Smooth muscle cell (in vitro differentiated cells): ENCODE data around the gene SERINC1. TPM values are rescaled to one million over a fixed set of nuclear protein-coding genes. Genes with fewer than 3 reads are reported as not detected.
A peak's percentile ranks its signal among the peaks of the same experiment; 100 is the strongest.

ENCODE experiments used
- DNase-seq: peaks from one replicate; lab custom pipeline; 2025; ENCODE audit not compliant: unreplicated experiment; lab: John Stamatoyannopoulos, UW
- H2AFZ ChIP-seq: fragments of 200-600 bp; sonication (generic); 2 replicates; pipeline ENCODE4 v1.6.0; 2016; ENCODE audit warnings: antibody characterized with exemption, low read depth, mild to moderate bottlenecking
- H3F3A ChIP-seq: fragments of 200-600 bp; sonication (generic); 2 replicates; pipeline ENCODE4 v1.6.0; 2017; ENCODE audit warnings: antibody characterized with exemption, low read depth
- H3K27ac ChIP-seq: fragments of 200-600 bp; sonication (generic); 2 replicates; pipeline ENCODE4 v1.5.1; 2016; ENCODE audit warnings: low read depth, mild to moderate bottlenecking
- H3K27me3 ChIP-seq: fragments of 200-600 bp; sonication (generic); 2 replicates; pipeline ENCODE4 v1.6.1; 2016; ENCODE audit warnings: low read depth, mild to moderate bottlenecking
- H3K36me3 ChIP-seq: fragments of 200-600 bp; sonication (generic); 2 replicates; pipeline ENCODE4 v1.5.1; 2016; ENCODE audit warnings: low read depth
- H3K4me1 ChIP-seq: fragments of 200-600 bp; sonication (generic); 2 replicates; pipeline ENCODE4 v1.5.1; 2016; ENCODE audit warnings: low read depth
- H3K4me2 ChIP-seq: fragments of 200-600 bp; sonication (generic); 2 replicates; pipeline ENCODE4 v1.6.0; 2016; ENCODE audit warnings: mild to moderate bottlenecking
- H3K4me3 ChIP-seq: fragments of 200-600 bp; sonication (generic); 2 replicates; pipeline ENCODE4 v1.5.1; 2016; ENCODE audit warnings: mild to moderate bottlenecking
- H3K79me2 ChIP-seq: fragments of 200-600 bp; sonication (generic); 2 replicates; pipeline ENCODE4 v1.6.0; 2016; ENCODE audit warnings: low read depth, mild to moderate bottlenecking
- H3K9ac ChIP-seq: fragments of 200-600 bp; sonication (generic); 2 replicates; pipeline ENCODE4 v1.6.0; 2016; ENCODE audit warnings: low read depth
- H3K9me3 ChIP-seq: fragments of 200-600 bp; sonication (generic); replicated peaks from 2 replicates; pipeline ENCODE4 v1.5.1; 2016; ENCODE audit warnings: low read depth
- H4K20me1 ChIP-seq: fragments of 200-600 bp; sonication (generic); 2 replicates; pipeline ENCODE4 v1.6.0; 2016; ENCODE audit warnings: low read depth
- CTCF ChIP-seq: fragments of 200-600 bp; sonication (generic); IDR thresholded peaks from 2 replicates; pipeline ENCODE4 v1.5.1; 2017; ENCODE audit warnings: borderline replicate concordance, mild to moderate bottlenecking, antibody characterized with exemption; ENCODE audit not compliant: insufficient read depth, poor library complexity, severe bottlenecking
- WGBS: methylation state at CpG from one replicate; pipeline ENCODE4 v1.1.7; 2016; ENCODE audit warnings: low lambda C conversion rate; 5-methylcytosine and 5-hydroxymethylcytosine counted together
- polyA plus RNA-seq: library from polyadenylated mRNA; unstranded; fragments of >200 nt; fragmentation: Nextera tagmentation; extraction: Ambion mirVana; gene quantifications from 2 replicates; pipeline ENCODE4 v1.2.1, GENCODE V29; 2016
- total RNA-seq: library from RNA; depleted of rRNA; stranded (reverse); fragments of >200 nt; gene quantifications from 2 replicates; pipeline ENCODE4 v1.2.3, GENCODE V29; 2014

The SERINC1 gene
- total and polyA plus RNA-seq, 2 experiments from 2014 or later: 144 to 233 TPM

GRCh38 chr6:122400462-122401089 lies 71.0 kb downstream of the SERINC1 start:
- Histone ChIP-seq H3K9me3 (no peaks in the 10 kb centered on the region), H3K36me3 (no peaks in the 10 kb centered on the region), H3K27ac (no peak overlapping the region), H2AFZ (peak overlapping the region; percentile 99), H3K4me3 (peak overlapping the region; percentile 91), H3K4me2 (peak overlapping the region; percentile 94), H3K9ac (peak overlapping the region; percentile 95), H3F3A (peaks cover 6% of the 10 kb centered on the region), H4K20me1 (peaks cover 53% of the 10 kb centered on the region), H3K79me2 (peaks cover 60% of the 10 kb centered on the region), H3K27me3 (no peaks in the 10 kb centered on the region), H3K4me1 (peaks cover 16% of the 10 kb centered on the region)
- no peak for DNase-seq
- 59% methylated on average over 4 of the region's 4 CpGs for WGBS
- no peak for TF ChIP-seq CTCF

GRCh38 chr6:122400121-122400450 lies 71.5 kb downstream of the SERINC1 start:
- Histone ChIP-seq H3K27ac (no peak overlapping the region), H3K4me2 (peak overlapping the region; percentile 94), H3K4me1 (peaks cover 16% of the 10 kb centered on the region), H3K4me3 (peak overlapping the region; percentile 91), H4K20me1 (peaks cover 48% of the 10 kb centered on the region), H3K9ac (peak overlapping the region; percentile 95), H2AFZ (peak overlapping the region; percentile 99), H3K9me3 (no peaks in the 10 kb centered on the region), H3F3A (peaks cover 6% of the 10 kb centered on the region), H3K27me3 (no peaks in the 10 kb centered on the region), H3K79me2 (peaks cover 55% of the 10 kb centered on the region), H3K36me3 (no peaks in the 10 kb centered on the region)
- DNase-seq: no peak
- no peak for TF ChIP-seq CTCF
- 2% methylated on average over 19 of the region's 20 CpGs for WGBS

GRCh38 chr6:122399348-122400120 lies 72.1 kb downstream of the SERINC1 start, which contains the start of gene HSF2:
Gene HSF2, plus strand, starts transcription at chr6:122399652. Its CDS starts 86 bp downstream, at chr6:122399738.
- under 1% methylated on average over 52 of the region's 82 CpGs for WGBS
- H3K36me3 ChIP-seq: no peaks in the 10 kb centered on the region
- peaks cover 49% of the 10 kb centered on the region for H3K79me2 ChIP-seq
- peak within 1 kb of the TSS; percentile 91 for H3K4me3 ChIP-seq
- peak within 1 kb of the TSS; percentile 94 for H3K4me2 ChIP-seq
- H3K9me3 ChIP-seq: no peaks in the 10 kb centered on the region
- peaks cover 6% of the 10 kb centered on the region for H3F3A ChIP-seq
- peaks cover 42% of the 10 kb centered on the region for H4K20me1 ChIP-seq
- H3K9ac ChIP-seq: peak within 1 kb of the TSS; percentile 95
- peak; percentile 22 for TF ChIP-seq CTCF
- H3K27me3 ChIP-seq: no peaks in the 10 kb centered on the region
- DNase-seq: peak; percentile 88
- H2AFZ ChIP-seq: peak within 1 kb of the TSS; percentile 99
- H3K4me1 ChIP-seq: peaks cover 16% of the 10 kb centered on the region
- peak within 1 kb of the TSS; percentile 73 for H3K27ac ChIP-seq
